HG02973 (cell line): Measurements from ENCODE around the gene ZNF71.

Experiments
- ATAC-seq: cut with Tn5 transposase; IDR thresholded peaks from one replicate; pipeline ENCODE4 v1.9.1; 2021; ENCODE audit warnings: moderate library complexity; ENCODE audit not compliant: unreplicated experiment

ZNF71 gene

GRCh38 chr19:56594783-56595547, at the start of gene ZNF71:
ZNF71 (plus strand) TSS chr19:56595302; CDS start chr19:56601559, 6,257 bp downstream.
- peak; percentile 82 for ATAC-seq

- ATAC-seq, result no peak
These were observed 47.6 kb upstream of the ZNF71 start for GRCh38 chr19:56547535-56547934.

GRCh38 chr19:56554272-56554869, 40.7 kb upstream of the ZNF71 start:
- no peak for ATAC-seq

GRCh38 chr19:56562766-56563165, 32.3 kb upstream of the ZNF71 start:
- no peak for ATAC-seq

GRCh38 chr19:56566904-56567273, 28.2 kb upstream of the ZNF71 start:
- peak; percentile 28 for ATAC-seq

GRCh38 chr19:56567274-56568120, 27.6 kb upstream of the ZNF71 start, which contains the start of gene ZNF470:
ZNF470 (plus strand) TSS chr19:56567468; CDS start chr19:56570312, 2,844 bp downstream.
- peak; percentile 96 for ATAC-seq

- ATAC-seq, result no peak
These were observed 22.5 kb upstream of the ZNF71 start for GRCh38 chr19:56572589-56572988.

- ATAC-seq, result no peak
These were observed 21.2 kb upstream of the ZNF71 start for GRCh38 chr19:56573914-56574313.

GRCh38 chr19:56577719-56578602, 17.1 kb upstream of the ZNF71 start:
- no peak for ATAC-seq

- no peak for ATAC-seq
These were observed 688 bp upstream of the ZNF71 start for GRCh38 chr19:56594446-56594782.

- peak; percentile 16 for ATAC-seq
These were observed 422 bp downstream of the ZNF71 start for GRCh38 chr19:56595548-56595899.

GRCh38 chr19:56596676-56597075, 1.6 kb downstream of the ZNF71 start:
- no peak for ATAC-seq

GRCh38 chr19:56597696-56598095, 2.6 kb downstream of the ZNF71 start:
- no peak for ATAC-seq

- ATAC-seq, result no peak
These were observed 6.3 kb downstream of the ZNF71 start for GRCh38 chr19:56601375-56601774.

GRCh38 chr19:56603829-56604228, 8.7 kb downstream of the ZNF71 start:
- ATAC-seq, result no peak

- ATAC-seq, result no peak
These were observed 13.3 kb downstream of the ZNF71 start for GRCh38 chr19:56608274-56608964.

- ATAC-seq, result no peak
These were observed 16.2 kb downstream of the ZNF71 start for GRCh38 chr19:56611288-56611687.

GRCh38 chr19:56612737-56613136, 17.6 kb downstream of the ZNF71 start:
- no peak for ATAC-seq

GRCh38 chr19:56613639-56614038, 18.5 kb downstream of the ZNF71 start:
- no peak for ATAC-seq

GRCh38 chr19:56617531-56617930, 22.4 kb downstream of the ZNF71 start:
- no peak for ATAC-seq
